Measurements from ENCODE around the gene PARD3.

Gene PARD3

DNA sequence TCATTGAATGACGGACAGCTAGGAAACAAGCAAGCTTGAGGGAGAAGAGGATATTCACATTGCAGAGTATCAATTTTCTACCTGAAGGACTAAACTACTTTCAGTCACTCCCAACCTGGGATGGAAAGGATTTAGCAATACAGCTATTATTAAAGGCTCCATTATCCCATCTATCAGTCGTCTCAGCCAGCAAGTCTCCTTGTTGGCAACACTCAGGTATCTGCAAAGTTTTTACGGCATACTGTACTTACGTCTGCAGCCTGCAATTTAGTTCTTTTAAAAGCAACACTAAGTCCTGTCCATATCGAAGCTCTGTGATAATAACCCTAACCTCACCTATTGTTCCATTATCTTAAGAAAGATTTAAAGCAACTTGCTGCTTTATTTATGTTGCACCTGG is 689.4 kb downstream of the PARD3 start:
- Histone ChIP-seq H2AFZ (ENCODE audit: insufficient read depth, low read length, poor library complexity) (no peak overlapping the region), H3K79me2 (ENCODE audit: control insufficient read depth, insufficient read depth, low read length, poor library complexity) (no peaks in the 10 kb centered on the region), H3K4me1 (ENCODE audit: control insufficient read depth in 1 of 2, insufficient read depth in 2 of 2, low read length in 2 of 2) (peaks cover 9 to 18% of the 10 kb centered on the region in 2 experiments), H3K18ac (ENCODE audit: low read length) (no peak overlapping the region), H3K4ac (ENCODE audit: low read depth, low read length) (no peak overlapping the region), H3K14ac (ENCODE audit: low read length) (no peak overlapping the region), H3K4me3 (ENCODE audit: low read depth, low read length) (no peak overlapping the region), H3K36me3 (ENCODE audit: control insufficient read depth in 1 of 2, insufficient read depth in 2 of 2, low read length in 2 of 2) (peaks cover 0 to 2% of the 10 kb centered on the region in 2 experiments), H3K27me3 (ENCODE audit: insufficient read depth, low read length) (no peaks in the 10 kb centered on the region), H2BK120ac (ENCODE audit: insufficient read depth, low read length, poor library complexity) (no peak overlapping the region), H3K4me2 (ENCODE audit: low read length) (no peak overlapping the region), H2AK5ac (ENCODE audit: low read length) (no peak overlapping the region), H3K27ac (ENCODE audit: low read depth, low read length) (no peak overlapping the region), H3K9me3 (ENCODE audit: insufficient read depth, low read depth, low read length) (no peaks in the 10 kb centered on the region), H3K79me1 (ENCODE audit: low read length) (peaks cover 3% of the 10 kb centered on the region), H4K8ac (ENCODE audit: low read depth, low read length) (no peak overlapping the region), H2BK5ac (ENCODE audit: low read depth, low read length, poor library complexity) (no peak overlapping the region), H2BK12ac (ENCODE audit: low read length) (no peak overlapping the region), H3K23ac (ENCODE audit: low read length) (no peak overlapping the region), H4K12ac (ENCODE audit: low read depth, low read length) (no peak overlapping the region), H4K91ac (ENCODE audit: low read depth, low read length) (peak overlapping the region; percentile 62), H3K9ac (ENCODE audit: low read length) (no peak overlapping the region)
- no peak for DNase-seq
- WGBS (ENCODE audit: extremely low coverage, insufficient coverage, insufficient read length) = no CpG with 5 or more reads among the region's 5 CpGs

DNA sequence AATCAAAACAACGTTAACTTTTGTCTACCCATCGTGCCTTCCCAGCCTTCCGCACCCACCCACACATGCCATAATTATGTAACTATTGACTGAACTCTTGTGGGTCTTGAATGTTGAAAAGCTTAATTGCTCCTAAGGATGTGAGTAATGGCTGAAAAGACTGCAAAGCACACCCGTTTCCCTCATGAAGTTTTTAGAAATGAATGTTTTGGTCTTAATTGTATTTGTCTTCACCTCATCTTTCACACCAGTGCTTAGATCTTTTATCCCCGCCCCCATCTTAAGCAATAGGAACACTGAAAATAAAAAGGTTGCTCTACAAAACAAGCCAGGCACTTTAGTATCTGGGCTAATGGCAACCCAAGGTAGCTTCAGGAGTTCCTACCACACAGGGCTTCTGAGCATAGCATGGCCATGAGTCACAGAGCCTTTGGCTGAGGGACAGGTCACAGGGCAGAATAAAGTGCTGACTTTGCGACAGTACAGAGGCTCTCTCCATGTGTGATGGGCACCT is 690.5 kb downstream of the PARD3 start:
- H4K12ac ChIP-seq (ENCODE audit: low read depth, low read length) = no peak overlapping the region
- H3K27me3 ChIP-seq (ENCODE audit: insufficient read depth, low read length) = no peaks in the 10 kb centered on the region
- no peak overlapping the region for H3K27ac ChIP-seq (ENCODE audit: low read depth, low read length)
- peak overlapping the region; percentile 38 for H4K8ac ChIP-seq (ENCODE audit: low read depth, low read length)
- no peaks in the 10 kb centered on the region for H3K36me3 ChIP-seq (ENCODE audit: control insufficient read depth in 1 of 2, insufficient read depth in 2 of 2, low read length in 2 of 2)
- WGBS (ENCODE audit: extremely low coverage, insufficient coverage, insufficient read length) = no CpG with 5 or more reads among the region's 6 CpGs
- H3K14ac ChIP-seq (ENCODE audit: low read length) = no peak overlapping the region
- H2AK5ac ChIP-seq (ENCODE audit: low read length) = no peak overlapping the region
- no peak overlapping the region for H3K23ac ChIP-seq (ENCODE audit: low read length)
- H3K4ac ChIP-seq (ENCODE audit: low read depth, low read length) = no peak overlapping the region
- peaks cover 9 to 18% of the 10 kb centered on the region in 2 experiments for H3K4me1 ChIP-seq (ENCODE audit: control insufficient read depth in 1 of 2, insufficient read depth in 2 of 2, low read length in 2 of 2)
- H2BK12ac ChIP-seq (ENCODE audit: low read length) = peak overlapping the region; percentile 64
- no peaks in the 10 kb centered on the region for H3K9me3 ChIP-seq (ENCODE audit: insufficient read depth, low read depth, low read length)
- no peak overlapping the region for H4K91ac ChIP-seq (ENCODE audit: low read depth, low read length)
- H3K18ac ChIP-seq (ENCODE audit: low read length) = no peak overlapping the region
- H2AFZ ChIP-seq (ENCODE audit: insufficient read depth, low read length, poor library complexity) = no peak overlapping the region
- no peak overlapping the region for H2BK5ac ChIP-seq (ENCODE audit: low read depth, low read length, poor library complexity)
- no peak overlapping the region for H3K4me2 ChIP-seq (ENCODE audit: low read length)
- peak; percentile 76 to 93 for DNase-seq
- peaks cover 3% of the 10 kb centered on the region for H3K79me1 ChIP-seq (ENCODE audit: low read length)
- H2BK120ac ChIP-seq (ENCODE audit: insufficient read depth, low read length, poor library complexity) = no peak overlapping the region
- no peak overlapping the region for H3K4me3 ChIP-seq (ENCODE audit: low read depth, low read length)
- H3K9ac ChIP-seq (ENCODE audit: low read length) = no peak overlapping the region
- no peaks in the 10 kb centered on the region for H3K79me2 ChIP-seq (ENCODE audit: control insufficient read depth, insufficient read depth, low read length, poor library complexity)

DNA sequence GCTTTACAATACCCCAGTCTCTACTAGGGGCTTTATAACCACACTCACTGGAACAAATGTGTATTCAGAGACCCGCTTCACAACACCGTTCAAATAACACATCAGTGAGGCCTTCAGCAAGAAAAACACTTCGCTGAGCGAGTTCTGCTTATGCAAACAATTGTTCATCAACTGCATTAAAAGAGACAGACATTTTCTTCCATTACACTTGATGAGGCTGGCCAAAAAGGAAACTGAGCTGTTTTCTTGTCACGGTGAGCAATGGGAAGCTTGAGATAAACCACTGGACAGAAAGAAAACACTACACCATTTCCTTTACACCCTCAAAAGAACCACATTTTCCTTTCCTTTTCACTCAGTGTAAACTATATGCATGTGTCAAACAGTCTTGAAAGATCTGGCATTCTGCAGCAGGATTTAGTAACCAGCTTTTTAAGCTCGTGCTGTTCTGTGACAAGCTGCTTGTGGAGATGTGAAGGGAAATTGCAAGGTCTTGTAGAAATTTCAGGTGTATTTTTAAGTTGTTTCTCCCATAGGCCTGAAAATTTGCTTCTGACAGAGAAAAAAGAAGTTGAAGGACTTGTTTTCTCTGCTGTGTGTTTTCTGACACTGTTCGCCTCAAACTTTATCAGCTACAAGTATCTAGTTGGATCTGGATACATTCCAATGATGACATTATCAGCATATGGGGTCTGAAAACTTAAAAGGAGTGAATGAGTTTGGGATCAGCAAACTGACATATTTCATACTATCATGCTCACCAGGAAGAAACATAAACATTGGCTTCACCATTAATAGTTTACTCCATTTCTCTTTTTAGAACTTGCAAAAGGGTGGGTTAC is 693.1 kb downstream of the PARD3 start:
- Histone ChIP-seq H3K23ac (ENCODE audit: low read length) (no peak overlapping the region), H3K4me1 (ENCODE audit: control insufficient read depth in 1 of 2, insufficient read depth in 2 of 2, low read length in 2 of 2) (peaks cover 9 to 18% of the 10 kb centered on the region in 2 experiments), H3K79me2 (ENCODE audit: control insufficient read depth, insufficient read depth, low read length, poor library complexity) (no peaks in the 10 kb centered on the region), H4K8ac (ENCODE audit: low read depth, low read length) (no peak overlapping the region), H3K36me3 (ENCODE audit: control insufficient read depth in 1 of 2, insufficient read depth in 2 of 2, low read length in 2 of 2) (peaks cover 0 to 2% of the 10 kb centered on the region in 2 experiments), H3K9me3 (ENCODE audit: insufficient read depth, low read depth, low read length) (no peaks in the 10 kb centered on the region), H3K4ac (ENCODE audit: low read depth, low read length) (no peak overlapping the region), H2BK12ac (ENCODE audit: low read length) (no peak overlapping the region), H3K4me3 (ENCODE audit: low read depth, low read length) (no peak overlapping the region), H2AFZ (ENCODE audit: insufficient read depth, low read length, poor library complexity) (no peak overlapping the region), H3K4me2 (ENCODE audit: low read length) (no peak overlapping the region), H2BK120ac (ENCODE audit: insufficient read depth, low read length, poor library complexity) (no peak overlapping the region), H3K9ac (ENCODE audit: low read length) (no peak overlapping the region), H2AK5ac (ENCODE audit: low read length) (no peak overlapping the region), H3K18ac (ENCODE audit: low read length) (no peak overlapping the region), H3K27me3 (ENCODE audit: insufficient read depth, low read length) (no peaks in the 10 kb centered on the region), H3K27ac (ENCODE audit: low read depth, low read length) (peak overlapping the region; percentile 42), H3K14ac (ENCODE audit: low read length) (no peak overlapping the region), H3K79me1 (ENCODE audit: low read length) (peaks cover 3% of the 10 kb centered on the region), H4K12ac (ENCODE audit: low read depth, low read length) (no peak overlapping the region), H4K91ac (ENCODE audit: low read depth, low read length) (no peak overlapping the region), H2BK5ac (ENCODE audit: low read depth, low read length, poor library complexity) (no peak overlapping the region)
- no peak for DNase-seq
- no CpG with 5 or more reads among the region's 7 CpGs for WGBS (ENCODE audit: extremely low coverage, insufficient coverage, insufficient read length)

DNA sequence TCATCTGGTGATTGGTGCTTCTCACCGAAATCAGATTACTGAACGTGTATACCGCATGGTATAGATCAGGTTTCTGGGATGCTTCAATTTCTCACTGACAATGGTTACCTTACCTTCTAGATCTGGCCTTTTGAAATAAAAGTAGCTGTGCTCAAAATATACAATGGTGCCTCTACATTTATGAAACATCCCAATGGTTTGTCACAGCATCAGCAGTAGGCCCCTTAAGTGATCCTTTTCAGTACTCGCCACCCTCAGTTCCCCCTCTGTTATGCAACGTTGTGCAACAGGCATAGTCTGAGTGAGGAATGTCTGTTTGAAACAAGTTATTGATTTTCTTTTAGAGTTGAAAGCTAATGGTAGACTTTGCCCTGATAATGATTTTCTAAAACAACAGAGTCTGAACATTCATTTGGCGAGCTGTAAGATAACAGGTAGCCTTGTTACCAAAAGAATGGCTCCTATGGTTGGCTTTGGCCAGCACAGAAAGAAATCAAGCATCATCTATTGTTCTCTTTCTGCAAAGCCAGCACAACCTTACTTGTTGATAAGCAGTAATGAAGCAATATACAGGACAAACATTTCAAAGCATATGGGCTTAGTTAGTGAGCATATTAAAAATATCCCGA is 693.9 kb downstream of the PARD3 start:
- Histone ChIP-seq H2AFZ (ENCODE audit: insufficient read depth, low read length, poor library complexity) (no peak overlapping the region), H3K27ac (ENCODE audit: low read depth, low read length) (no peak overlapping the region), H4K8ac (ENCODE audit: low read depth, low read length) (no peak overlapping the region), H3K23ac (ENCODE audit: low read length) (no peak overlapping the region), H3K79me1 (ENCODE audit: low read length) (peaks cover 3% of the 10 kb centered on the region), H3K27me3 (ENCODE audit: insufficient read depth, low read length) (no peaks in the 10 kb centered on the region), H3K4me1 (ENCODE audit: control insufficient read depth in 1 of 2, insufficient read depth in 2 of 2, low read length in 2 of 2) (peaks cover 9 to 20% of the 10 kb centered on the region in 2 experiments), H4K12ac (ENCODE audit: low read depth, low read length) (no peak overlapping the region), H2AK5ac (ENCODE audit: low read length) (no peak overlapping the region), H3K9ac (ENCODE audit: low read length) (no peak overlapping the region), H3K4ac (ENCODE audit: low read depth, low read length) (no peak overlapping the region), H2BK120ac (ENCODE audit: insufficient read depth, low read length, poor library complexity) (no peak overlapping the region), H2BK12ac (ENCODE audit: low read length) (no peak overlapping the region), H3K4me2 (ENCODE audit: low read length) (no peak overlapping the region), H3K9me3 (ENCODE audit: insufficient read depth, low read depth, low read length) (no peaks in the 10 kb centered on the region), H2BK5ac (ENCODE audit: low read depth, low read length, poor library complexity) (no peak overlapping the region), H3K18ac (ENCODE audit: low read length) (no peak overlapping the region), H4K91ac (ENCODE audit: low read depth, low read length) (no peak overlapping the region), H3K4me3 (ENCODE audit: low read depth, low read length) (no peak overlapping the region), H3K36me3 (ENCODE audit: control insufficient read depth in 1 of 2, insufficient read depth in 2 of 2, low read length in 2 of 2) (peaks cover 0 to 2% of the 10 kb centered on the region in 2 experiments), H3K79me2 (ENCODE audit: control insufficient read depth, insufficient read depth, low read length, poor library complexity) (no peaks in the 10 kb centered on the region), H3K14ac (ENCODE audit: low read length) (no peak overlapping the region)
- WGBS (ENCODE audit: extremely low coverage, insufficient coverage, insufficient read length) = no CpG with 5 or more reads among the region's 7 CpGs
- DNase-seq = no peak

Measured in trophoblast cell (in vitro differentiated cells and primary cell).